GM18868 (cell line): ENCODE measurements around the gene FOXB2.
"Not testable (repeated sequence)": the region's sequence is repeated elsewhere in the genome, so short reads cannot be mapped to it uniquely, and the experiment has no call there.

ENCODE experiments used
- ATAC-seq: cut with Tn5 transposase; IDR thresholded peaks from one replicate; pipeline ENCODE4 v1.9.1; 2021; ENCODE audit warnings: mild to moderate bottlenecking, moderate library complexity; ENCODE audit not compliant: unreplicated experiment

FOXB2 gene

GRCh38 chr9:77016121-77016525 lies 3.3 kb upstream of the FOXB2 start:
- no peak for ATAC-seq

GRCh38 chr9:77016526-77017504 lies 2.6 kb upstream of the FOXB2 start:
- no peak for ATAC-seq

- no peak for ATAC-seq
Observed at GRCh38 chr9:77017505-77017894, 2.0 kb upstream of the FOXB2 start.

- ATAC-seq = no peak
Observed at GRCh38 chr9:77018058-77018968, 1.1 kb upstream of the FOXB2 start.

- ATAC-seq = no peak
Observed at GRCh38 chr9:77018969-77019235, 553 bp upstream of the FOXB2 start.

GRCh38 chr9:77019926-77020412 lies 514 bp downstream of the FOXB2 start:
- no peak for ATAC-seq

GRCh38 chr9:77020413-77021290 lies 1.2 kb downstream of the FOXB2 start:
- no peak for ATAC-seq

GRCh38 chr9:77021291-77021894 lies 1.9 kb downstream of the FOXB2 start:
- ATAC-seq = no peak

- ATAC-seq = no peak
Observed at GRCh38 chr9:77021922-77022782, 2.7 kb downstream of the FOXB2 start.

GRCh38 chr9:77022783-77023440 lies 3.5 kb downstream of the FOXB2 start:
- ATAC-seq = no peak

GRCh38 chr9:77023726-77024125 lies 4.3 kb downstream of the FOXB2 start:
- no peak for ATAC-seq

- ATAC-seq = no peak
Observed at GRCh38 chr9:77024776-77025545, 5.5 kb downstream of the FOXB2 start.

- no peak for ATAC-seq
Observed at GRCh38 chr9:77028478-77028877, 9.0 kb downstream of the FOXB2 start.

- no peak for ATAC-seq
Observed at GRCh38 chr9:77030045-77030444, 10.6 kb downstream of the FOXB2 start.

GRCh38 chr9:77038281-77039036 lies 19.0 kb downstream of the FOXB2 start:
- no peak for ATAC-seq

GRCh38 chr9:77040340-77040739 lies 20.9 kb downstream of the FOXB2 start:
- no peak for ATAC-seq

- ATAC-seq = not testable (repeated sequence)
Observed at GRCh38 chr9:77043743-77044142, 24.3 kb downstream of the FOXB2 start.
